ENCODE data around the gene COA4. TPM values are rescaled to one million over a fixed set of nuclear protein-coding genes. Genes with fewer than 3 reads are reported as not detected.

The COA4 gene
- total RNA-seq, 2 donors from 2014 or later: 85.7 to 151 TPM

GRCh38 chr11:73852049-73852448 lies 24.6 kb downstream of the COA4 start:
- no peak for DNase-seq
- H3K27ac ChIP-seq (ENCODE audit: low read depth, low read length): no peak overlapping the region
- TF ChIP-seq CTCF (conservative IDR thresholded peaks at IDR 0.05): no peak

DNA sequence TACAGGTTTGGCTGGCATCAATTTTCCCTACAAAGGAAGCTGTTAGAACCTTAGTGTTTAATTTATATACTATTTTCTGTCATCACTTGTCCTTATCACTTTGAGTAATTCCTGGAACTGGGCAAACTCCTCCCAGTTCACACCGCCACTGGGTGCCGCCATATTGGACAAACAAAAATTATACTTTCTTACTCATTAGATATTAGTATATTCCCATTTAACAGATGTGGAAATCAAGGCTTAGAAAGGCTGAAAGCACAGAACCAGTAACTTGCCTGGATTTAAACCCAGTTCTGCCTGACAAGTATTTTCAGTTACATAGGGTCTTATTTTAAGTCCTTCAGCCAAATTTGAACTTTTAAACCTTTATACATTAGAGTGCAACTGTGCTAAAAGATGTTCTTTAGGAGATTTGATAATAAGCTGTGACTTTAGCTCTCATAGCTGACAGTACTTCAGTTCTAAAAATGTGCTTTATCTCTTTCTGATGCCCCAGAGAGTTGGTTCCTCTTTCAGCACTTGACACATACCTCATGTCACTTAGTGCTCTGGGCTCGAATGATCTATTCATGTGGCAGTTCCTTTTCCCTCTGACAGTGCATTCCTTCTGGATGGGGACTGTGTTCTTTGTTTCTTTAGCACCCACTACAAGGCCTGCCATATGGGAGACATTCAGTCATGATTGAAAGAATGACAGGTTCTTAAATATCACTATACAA lies 25.4 kb downstream of the COA4 start:
- H3K9me3 Mint-ChIP-seq: no peaks in the 10 kb centered on the region
- no peaks in the 10 kb centered on the region for H3K9me3 ChIP-seq (ENCODE audit: control insufficient read depth, low read length)
- H3K4me1 Mint-ChIP-seq: no peaks in the 10 kb centered on the region
- no peak overlapping the region for H3K9ac ChIP-seq (ENCODE audit: extremely low read depth, low read length, poor library complexity, severe bottlenecking)
- peaks cover 6% of the 10 kb centered on the region for H3K36me3 ChIP-seq (ENCODE audit: control insufficient read depth, insufficient read depth, low read length)
- H3K4me3 Mint-ChIP-seq: no peak overlapping the region
- no peaks in the 10 kb centered on the region for H3K27me3 ChIP-seq (ENCODE audit: control insufficient read depth, insufficient read depth, low read length, poor library complexity, severe bottlenecking)
- no peak overlapping the region for H3K27ac ChIP-seq (ENCODE audit: low read depth, low read length)
- no peak overlapping the region for H3K27ac Mint-ChIP-seq
- DNase-seq: no peak
- H3K27me3 Mint-ChIP-seq (ENCODE audit: insufficient read depth): no peaks in the 10 kb centered on the region
- no peak for TF ChIP-seq CTCF (conservative IDR thresholded peaks at IDR 0.05)
- no peaks in the 10 kb centered on the region for H3K4me1 ChIP-seq (ENCODE audit: control insufficient read depth, insufficient read depth, low read length)
- H3K36me3 Mint-ChIP-seq (ENCODE audit: low read depth): peaks cover 34% of the 10 kb centered on the region
- no peak overlapping the region for H3K4me3 ChIP-seq (ENCODE audit: low read length)
- WGBS, 2 experiments (ENCODE audit: insufficient coverage in 1 of 2, insufficient read length in 1 of 2): 80 to 98% methylated on average over 1 to 3 of the region's 3 CpGs

More at GRCh38 chr11:73852049-73852448, 24.6 kb downstream of the COA4 start:
- Mint-ChIP-seq H3K36me3 (ENCODE audit: low read depth) (peaks cover 32% of the 10 kb centered on the region), H3K9me3 (no peaks in the 10 kb centered on the region), H3K27ac (no peak overlapping the region), H3K4me3 (no peak overlapping the region), H3K27me3 (ENCODE audit: insufficient read depth) (no peaks in the 10 kb centered on the region), H3K4me1 (no peaks in the 10 kb centered on the region)
- Histone ChIP-seq H3K4me1 (ENCODE audit: control insufficient read depth, insufficient read depth, low read length) (no peaks in the 10 kb centered on the region), H3K9me3 (ENCODE audit: control insufficient read depth, low read length) (no peaks in the 10 kb centered on the region), H3K36me3 (ENCODE audit: control insufficient read depth, insufficient read depth, low read length) (peaks cover 6% of the 10 kb centered on the region), H3K9ac (ENCODE audit: extremely low read depth, low read length, poor library complexity, severe bottlenecking) (no peak overlapping the region), H3K4me3 (ENCODE audit: low read length) (no peak overlapping the region), H3K27me3 (ENCODE audit: control insufficient read depth, insufficient read depth, low read length, poor library complexity, severe bottlenecking) (no peaks in the 10 kb centered on the region)
- 92 to 93% methylated on average over 2 to 3 of the region's 3 CpGs for WGBS, 2 experiments (ENCODE audit: insufficient coverage in 1 of 2, insufficient read length in 1 of 2)

GRCh38 chr11:73839123-73839457 lies 37.6 kb downstream of the COA4 start:
- no peak overlapping the region for H3K27ac ChIP-seq (ENCODE audit: low read depth, low read length)
- TF ChIP-seq CTCF (conservative IDR thresholded peaks at IDR 0.05): no peak
- no peaks in the 10 kb centered on the region for H3K4me1 Mint-ChIP-seq
- no peaks in the 10 kb centered on the region for H3K4me1 ChIP-seq (ENCODE audit: control insufficient read depth, insufficient read depth, low read length)
- no peak overlapping the region for H3K4me3 Mint-ChIP-seq
- H3K4me3 ChIP-seq (ENCODE audit: low read length): no peak overlapping the region
- DNase-seq: no peak
- no peaks in the 10 kb centered on the region for H3K9me3 ChIP-seq (ENCODE audit: control insufficient read depth, low read length)
- no peaks in the 10 kb centered on the region for H3K27me3 ChIP-seq (ENCODE audit: control insufficient read depth, insufficient read depth, low read length, poor library complexity, severe bottlenecking)
- H3K9ac ChIP-seq (ENCODE audit: extremely low read depth, low read length, poor library complexity, severe bottlenecking): no peak overlapping the region
- peaks cover 22% of the 10 kb centered on the region for H3K36me3 Mint-ChIP-seq (ENCODE audit: low read depth)
- H3K9me3 Mint-ChIP-seq: no peaks in the 10 kb centered on the region
- peaks cover 7% of the 10 kb centered on the region for H3K36me3 ChIP-seq (ENCODE audit: control insufficient read depth, insufficient read depth, low read length)
- no peak overlapping the region for H3K27ac Mint-ChIP-seq
- no peaks in the 10 kb centered on the region for H3K27me3 Mint-ChIP-seq (ENCODE audit: insufficient read depth)
